Kidney epithelial cell (primary cell): ENCODE data around the gene RAI14. TPM values are rescaled to one million over a fixed set of nuclear protein-coding genes. Genes with fewer than 3 reads are reported as not detected.
A peak's percentile ranks its signal among the peaks of the same experiment; 100 is the strongest.

Source experiments
- DNase-seq: peaks from one replicate; pipeline ENCODE4 v3.0.0-alpha.2; 2010; ENCODE audit warnings: low read depth
- H3K27me3 ChIP-seq: 2 replicates; pipeline ENCODE4 v1.6.0; 2011; ENCODE audit warnings: low read length; ENCODE audit not compliant: control insufficient read depth, insufficient read depth
- H3K36me3 ChIP-seq: 2 replicates; pipeline ENCODE4 v1.5.1; 2011; ENCODE audit warnings: low read length; ENCODE audit not compliant: control insufficient read depth, insufficient read depth
- H3K4me3 ChIP-seq: 2 replicates; pipeline ENCODE4 v1.5.1; 2011; ENCODE audit warnings: low read depth, mild to moderate bottlenecking, control low read depth, low read length
- total RNA-seq: library from RNA; depleted of rRNA; stranded (reverse); fragments of >200 nt; gene quantifications from 2 replicates; pipeline ENCODE4 v1.2.3, GENCODE V29; 2015
- TF ChIP-seq, protein P1 (sequence below): IDR thresholded peaks from 2 replicates; pipeline ENCODE4 v1.5.1; 2011; ENCODE audit warnings: mild to moderate bottlenecking, moderate library complexity, low read length, control low read depth, inconsistent platforms; ENCODE audit not compliant: insufficient read depth, poor library complexity, severe bottlenecking

Gene RAI14
- total RNA-seq, 1 donor from 2014 or later, result 116 TPM

GRCh38 chr5:34622098-34622400 is 34.1 kb upstream of the RAI14 start:
- TF ChIP-seq, protein P1, sequence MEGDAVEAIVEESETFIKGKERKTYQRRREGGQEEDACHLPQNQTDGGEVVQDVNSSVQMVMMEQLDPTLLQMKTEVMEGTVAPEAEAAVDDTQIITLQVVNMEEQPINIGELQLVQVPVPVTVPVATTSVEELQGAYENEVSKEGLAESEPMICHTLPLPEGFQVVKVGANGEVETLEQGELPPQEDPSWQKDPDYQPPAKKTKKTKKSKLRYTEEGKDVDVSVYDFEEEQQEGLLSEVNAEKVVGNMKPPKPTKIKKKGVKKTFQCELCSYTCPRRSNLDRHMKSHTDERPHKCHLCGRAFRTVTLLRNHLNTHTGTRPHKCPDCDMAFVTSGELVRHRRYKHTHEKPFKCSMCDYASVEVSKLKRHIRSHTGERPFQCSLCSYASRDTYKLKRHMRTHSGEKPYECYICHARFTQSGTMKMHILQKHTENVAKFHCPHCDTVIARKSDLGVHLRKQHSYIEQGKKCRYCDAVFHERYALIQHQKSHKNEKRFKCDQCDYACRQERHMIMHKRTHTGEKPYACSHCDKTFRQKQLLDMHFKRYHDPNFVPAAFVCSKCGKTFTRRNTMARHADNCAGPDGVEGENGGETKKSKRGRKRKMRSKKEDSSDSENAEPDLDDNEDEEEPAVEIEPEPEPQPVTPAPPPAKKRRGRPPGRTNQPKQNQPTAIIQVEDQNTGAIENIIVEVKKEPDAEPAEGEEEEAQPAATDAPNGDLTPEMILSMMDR, result no peak
- no peaks in the 10 kb centered on the region for H3K27me3 ChIP-seq
- H3K36me3 ChIP-seq, result no peaks in the 10 kb centered on the region
- no peak for DNase-seq
- no peak overlapping the region for H3K4me3 ChIP-seq

GRCh38 chr5:34624691-34625090 is 31.4 kb upstream of the RAI14 start:
- no peaks in the 10 kb centered on the region for H3K36me3 ChIP-seq
- no peak overlapping the region for H3K4me3 ChIP-seq
- no peak for DNase-seq
- TF ChIP-seq, protein P1, result no peak
- no peaks in the 10 kb centered on the region for H3K27me3 ChIP-seq

- Histone ChIP-seq H3K36me3 (no peaks in the 10 kb centered on the region), H3K27me3 (no peaks in the 10 kb centered on the region), H3K4me3 (no peak overlapping the region)
- TF ChIP-seq, protein P1, result no peak
- DNase-seq, result no peak
Observed at GRCh38 chr5:34625246-34625645, 30.9 kb upstream of the RAI14 start.

GRCh38 chr5:34626036-34626435 is 30.1 kb upstream of the RAI14 start:
- Histone ChIP-seq H3K4me3 (no peak overlapping the region), H3K27me3 (no peaks in the 10 kb centered on the region), H3K36me3 (no peaks in the 10 kb centered on the region)
- TF ChIP-seq, protein P1, result no peak
- DNase-seq, result no peak

GRCh38 chr5:34626751-34627150 is 29.4 kb upstream of the RAI14 start:
- TF ChIP-seq, protein P1, result no peak
- no peaks in the 10 kb centered on the region for H3K27me3 ChIP-seq
- no peak for DNase-seq
- H3K4me3 ChIP-seq, result no peak overlapping the region
- H3K36me3 ChIP-seq, result no peaks in the 10 kb centered on the region

DNA sequence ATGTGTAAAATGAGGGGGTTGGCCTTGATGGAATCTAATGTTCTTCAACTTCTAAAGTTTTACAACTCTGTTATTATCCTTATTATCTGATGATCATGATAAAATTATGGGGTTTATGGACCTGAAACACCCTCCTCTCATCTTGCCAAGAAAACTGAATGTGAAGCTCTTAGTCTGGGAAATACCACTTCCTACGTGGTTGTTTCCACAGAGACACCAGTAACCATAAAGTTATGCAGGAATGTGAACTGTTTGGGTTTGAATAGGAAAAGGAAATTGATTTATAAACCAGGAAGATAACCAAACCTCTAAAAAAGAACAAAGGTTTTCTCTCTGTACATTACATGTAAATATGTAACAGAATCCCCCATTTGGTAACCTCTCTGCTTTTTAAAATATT is 28.3 kb upstream of the RAI14 start:
- peak; percentile 70 for DNase-seq
- Histone ChIP-seq H3K36me3 (no peaks in the 10 kb centered on the region), H3K4me3 (no peak overlapping the region), H3K27me3 (no peaks in the 10 kb centered on the region)
- TF ChIP-seq, protein P1, result no peak
